SK-N-SH treated with all-trans-retinoic acid at 6 μM for 48 hours (cell line): ENCODE results near the gene CCDC172.
A peak's percentile ranks its signal among the peaks of the same experiment; 100 is the strongest.

Experiments used
- ATAC-seq: fragments of 200-7000 bp; cut with Tn5 transposase; 3 replicates; pipeline ENCODE4 v1.9.1; 2020; ENCODE audit warnings: mild to moderate bottlenecking, moderate library complexity
- ARNTL ChIP-seq: fragments of 450-650 bp; formaldehyde crosslinking; IDR thresholded peaks from 2 replicates; pipeline ENCODE4 v1.5.0; 2020; ENCODE audit warnings: low read depth, mild to moderate bottlenecking, moderate library complexity, borderline replicate concordance
- CSDC2 ChIP-seq: fragments of 250-450 bp; sonication (Bioruptor Pico); IDR thresholded peaks from 2 replicates; pipeline ENCODE4 v1.5.0; 2020; ENCODE audit warnings: mild to moderate bottlenecking, moderate library complexity
- ESRRG ChIP-seq: fragments of 250-450 bp; sonication (Bioruptor Pico); IDR thresholded peaks from 2 replicates; pipeline ENCODE4 v1.6.1; 2021; ENCODE audit warnings: mild to moderate bottlenecking
- GLIS3 ChIP-seq: fragments of 250-450 bp; sonication (Bioruptor Pico); IDR thresholded peaks from 2 replicates; pipeline ENCODE4 v1.5.0; 2020; ENCODE audit warnings: mild to moderate bottlenecking, moderate library complexity
- ISL1 ChIP-seq: fragments of 250-450 bp; sonication (Bioruptor Pico); IDR thresholded peaks from 2 replicates; pipeline ENCODE4 v2.1.2; 2022; ENCODE audit warnings: mild to moderate bottlenecking, moderate library complexity
- OSR1 ChIP-seq: fragments of 250-450 bp; sonication (Bioruptor Pico); IDR thresholded peaks from 2 replicates; pipeline ENCODE4 v1.8.0; 2022; ENCODE audit warnings: moderate library complexity, mild to moderate bottlenecking, inconsistent platforms
- PPARA ChIP-seq: fragments of 250-450 bp; sonication (Bioruptor Pico); IDR thresholded peaks from 2 replicates; pipeline ENCODE4 v1.5.0; 2020; ENCODE audit warnings: mild to moderate bottlenecking, borderline replicate concordance
- RARB ChIP-seq: fragments of 250-450 bp; sonication (Bioruptor Pico); IDR thresholded peaks from 2 replicates; pipeline ENCODE4 v1.8.0; 2021; ENCODE audit warnings: mild to moderate bottlenecking, moderate library complexity
- TCF4 ChIP-seq: fragments of 250-450 bp; sonication (Bioruptor Pico); IDR thresholded peaks from 2 replicates; pipeline ENCODE4 v1.8.0; 2021; ENCODE audit warnings: mild to moderate bottlenecking, moderate library complexity, borderline replicate concordance
- TOX ChIP-seq: fragments of 250-450 bp; sonication (Bioruptor Pico); IDR thresholded peaks from 2 replicates; pipeline ENCODE4 v1.8.0; 2021; ENCODE audit warnings: mild to moderate bottlenecking, moderate library complexity, borderline replicate concordance
- ZNF565 ChIP-seq: fragments of 450-650 bp; formaldehyde crosslinking; conservative IDR thresholded peaks from 2 replicates; pipeline ENCODE4 v1.5.0; 2020; ENCODE audit warnings: low read depth, mild to moderate bottlenecking, moderate library complexity
- ZNF70 ChIP-seq: fragments of 450-650 bp; formaldehyde crosslinking; IDR thresholded peaks from 2 replicates; pipeline ENCODE4 v1.5.0; 2020; ENCODE audit warnings: mild to moderate bottlenecking, moderate library complexity
- ZNF8 ChIP-seq: fragments of 450-650 bp; formaldehyde crosslinking; IDR thresholded peaks from 2 replicates; pipeline ENCODE4 v1.5.0; 2020; ENCODE audit warnings: mild to moderate bottlenecking, moderate library complexity
- TF ChIP-seq, protein P1 (sequence below): fragments of 250-450 bp; sonication (Bioruptor Pico); IDR thresholded peaks from 2 replicates; pipeline ENCODE4 v1.5.0; 2020; ENCODE audit warnings: mild to moderate bottlenecking, moderate library complexity
- TF ChIP-seq, protein P2 (sequence below): fragments of 250-450 bp; sonication (Bioruptor Pico); IDR thresholded peaks from 2 replicates; pipeline ENCODE4 v1.8.0; 2021; ENCODE audit warnings: low read depth, mild to moderate bottlenecking, moderate library complexity, borderline replicate concordance
- TF ChIP-seq, protein P3 (sequence below): fragments of 250-450 bp; sonication (Bioruptor Pico); IDR thresholded peaks from 2 replicates; pipeline ENCODE4 v1.5.1; 2021; ENCODE audit warnings: mild to moderate bottlenecking, moderate library complexity
- TF ChIP-seq, protein P4 (sequence below): fragments of 250-450 bp; sonication (Bioruptor Pico); IDR thresholded peaks from 2 replicates; pipeline ENCODE4 v1.5.1; 2020; ENCODE audit warnings: low read depth, mild to moderate bottlenecking, moderate library complexity

The CCDC172 gene, protein sequence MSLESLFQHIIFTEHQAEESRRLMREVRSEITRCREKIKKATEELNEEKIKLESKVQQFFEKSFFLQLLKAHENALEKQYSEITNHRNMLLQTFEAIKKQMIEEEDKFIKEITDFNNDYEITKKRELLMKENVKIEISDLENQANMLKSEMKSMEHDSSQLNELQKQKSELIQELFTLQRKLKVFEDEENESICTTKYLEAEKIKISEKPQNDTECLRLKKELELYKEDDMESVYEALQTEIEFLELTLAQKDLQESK

DNA sequence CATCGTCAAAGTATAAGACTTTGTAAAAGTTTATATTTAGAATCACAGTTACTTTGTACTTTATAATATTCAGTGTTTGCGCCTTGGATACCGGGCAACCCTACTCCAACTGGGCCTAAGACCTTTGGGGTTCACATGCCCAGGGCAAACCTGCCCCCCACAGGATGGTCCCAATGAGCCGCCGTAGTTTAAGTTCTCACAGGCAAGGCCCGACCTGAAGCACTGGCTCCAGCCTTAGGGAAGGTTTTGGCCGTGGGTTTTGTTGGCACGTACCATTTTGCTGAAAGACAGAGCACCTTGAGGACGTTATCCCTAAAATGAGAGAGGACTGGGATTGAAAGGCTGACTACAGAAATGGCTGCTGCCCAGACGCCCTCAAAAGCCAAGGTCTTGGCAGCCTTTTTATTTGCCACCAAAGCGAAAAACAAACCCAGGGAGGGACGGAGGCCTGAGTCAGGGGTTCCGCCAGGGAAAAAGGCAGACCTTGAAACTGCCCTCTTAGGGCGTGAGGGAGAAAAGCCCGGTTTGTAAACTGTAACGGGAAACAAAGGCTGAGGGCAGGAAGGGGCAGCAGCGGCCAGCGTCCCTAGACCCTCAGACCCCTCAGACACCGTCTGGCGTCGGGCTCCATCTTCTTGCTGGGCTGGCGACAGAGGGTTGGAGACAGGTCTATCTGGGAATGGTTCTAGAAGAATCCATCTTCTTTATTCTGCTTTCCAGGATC, at the start of gene CCDC172:
CCDC172 (plus strand) TSS at position 222 of the 724 bp plus-strand sequence. CDS start 564 bp downstream, outside the sequence.
- ATAC-seq, result no peak
- TF ChIP-seq CSDC2, result no peak
- no peak for TF ChIP-seq TOX (CRISPR knock-in tag)
- TF ChIP-seq, protein P1, sequence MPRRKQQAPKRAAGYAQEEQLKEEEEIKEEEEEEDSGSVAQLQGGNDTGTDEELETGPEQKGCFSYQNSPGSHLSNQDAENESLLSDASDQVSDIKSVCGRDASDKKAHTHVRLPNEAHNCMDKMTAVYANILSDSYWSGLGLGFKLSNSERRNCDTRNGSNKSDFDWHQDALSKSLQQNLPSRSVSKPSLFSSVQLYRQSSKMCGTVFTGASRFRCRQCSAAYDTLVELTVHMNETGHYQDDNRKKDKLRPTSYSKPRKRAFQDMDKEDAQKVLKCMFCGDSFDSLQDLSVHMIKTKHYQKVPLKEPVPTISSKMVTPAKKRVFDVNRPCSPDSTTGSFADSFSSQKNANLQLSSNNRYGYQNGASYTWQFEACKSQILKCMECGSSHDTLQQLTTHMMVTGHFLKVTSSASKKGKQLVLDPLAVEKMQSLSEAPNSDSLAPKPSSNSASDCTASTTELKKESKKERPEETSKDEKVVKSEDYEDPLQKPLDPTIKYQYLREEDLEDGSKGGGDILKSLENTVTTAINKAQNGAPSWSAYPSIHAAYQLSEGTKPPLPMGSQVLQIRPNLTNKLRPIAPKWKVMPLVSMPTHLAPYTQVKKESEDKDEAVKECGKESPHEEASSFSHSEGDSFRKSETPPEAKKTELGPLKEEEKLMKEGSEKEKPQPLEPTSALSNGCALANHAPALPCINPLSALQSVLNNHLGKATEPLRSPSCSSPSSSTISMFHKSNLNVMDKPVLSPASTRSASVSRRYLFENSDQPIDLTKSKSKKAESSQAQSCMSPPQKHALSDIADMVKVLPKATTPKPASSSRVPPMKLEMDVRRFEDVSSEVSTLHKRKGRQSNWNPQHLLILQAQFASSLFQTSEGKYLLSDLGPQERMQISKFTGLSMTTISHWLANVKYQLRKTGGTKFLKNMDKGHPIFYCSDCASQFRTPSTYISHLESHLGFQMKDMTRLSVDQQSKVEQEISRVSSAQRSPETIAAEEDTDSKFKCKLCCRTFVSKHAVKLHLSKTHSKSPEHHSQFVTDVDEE, result no peak
- TF ChIP-seq TCF4 (CRISPR knock-in tag), result no peak
- TF ChIP-seq GLIS3, result no peak
- TF ChIP-seq, protein P2, sequence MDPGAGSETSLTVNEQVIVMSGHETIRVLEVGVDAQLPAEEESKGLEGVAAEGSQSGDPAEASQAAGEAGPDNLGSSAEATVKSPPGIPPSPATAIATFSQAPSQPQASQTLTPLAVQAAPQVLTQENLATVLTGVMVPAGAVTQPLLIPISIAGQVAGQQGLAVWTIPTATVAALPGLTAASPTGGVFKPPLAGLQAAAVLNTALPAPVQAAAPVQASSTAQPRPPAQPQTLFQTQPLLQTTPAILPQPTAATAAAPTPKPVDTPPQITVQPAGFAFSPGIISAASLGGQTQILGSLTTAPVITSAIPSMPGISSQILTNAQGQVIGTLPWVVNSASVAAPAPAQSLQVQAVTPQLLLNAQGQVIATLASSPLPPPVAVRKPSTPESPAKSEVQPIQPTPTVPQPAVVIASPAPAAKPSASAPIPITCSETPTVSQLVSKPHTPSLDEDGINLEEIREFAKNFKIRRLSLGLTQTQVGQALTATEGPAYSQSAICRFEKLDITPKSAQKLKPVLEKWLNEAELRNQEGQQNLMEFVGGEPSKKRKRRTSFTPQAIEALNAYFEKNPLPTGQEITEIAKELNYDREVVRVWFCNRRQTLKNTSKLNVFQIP, result no peak
- TF ChIP-seq ISL1 (CRISPR knock-in tag), result no peak
- no peak for TF ChIP-seq RARB (CRISPR knock-in tag)
- no peak for TF ChIP-seq ZNF8 (CRISPR knock-in tag)

DNA sequence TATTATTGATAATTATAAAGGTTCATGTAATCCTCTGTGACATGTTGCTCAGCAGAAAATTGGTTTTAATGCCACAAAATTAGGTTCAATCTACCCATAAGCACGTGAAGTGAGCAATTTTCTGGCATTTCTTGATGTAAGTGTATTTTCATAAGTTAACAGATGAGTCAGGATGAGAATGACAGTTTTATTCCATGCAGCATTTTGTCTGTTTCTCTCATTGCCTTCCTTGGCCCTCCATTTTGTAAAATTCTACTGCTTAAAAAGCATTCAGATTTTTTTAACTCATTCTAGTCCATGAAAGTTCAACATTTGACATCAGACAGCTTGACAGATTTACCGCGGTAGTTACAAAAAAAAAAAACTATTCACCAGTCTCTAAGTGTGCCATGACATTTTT, 47.3 kb upstream of the CCDC172 start:
- TF ChIP-seq ESRRG (CRISPR knock-in tag) (no peak), ARNTL (CRISPR knock-in tag) (no peak), ZNF8 (CRISPR knock-in tag) (no peak), ZNF565 (CRISPR knock-in tag) (no peak), GLIS3 (no peak)
- TF ChIP-seq, protein P3, sequence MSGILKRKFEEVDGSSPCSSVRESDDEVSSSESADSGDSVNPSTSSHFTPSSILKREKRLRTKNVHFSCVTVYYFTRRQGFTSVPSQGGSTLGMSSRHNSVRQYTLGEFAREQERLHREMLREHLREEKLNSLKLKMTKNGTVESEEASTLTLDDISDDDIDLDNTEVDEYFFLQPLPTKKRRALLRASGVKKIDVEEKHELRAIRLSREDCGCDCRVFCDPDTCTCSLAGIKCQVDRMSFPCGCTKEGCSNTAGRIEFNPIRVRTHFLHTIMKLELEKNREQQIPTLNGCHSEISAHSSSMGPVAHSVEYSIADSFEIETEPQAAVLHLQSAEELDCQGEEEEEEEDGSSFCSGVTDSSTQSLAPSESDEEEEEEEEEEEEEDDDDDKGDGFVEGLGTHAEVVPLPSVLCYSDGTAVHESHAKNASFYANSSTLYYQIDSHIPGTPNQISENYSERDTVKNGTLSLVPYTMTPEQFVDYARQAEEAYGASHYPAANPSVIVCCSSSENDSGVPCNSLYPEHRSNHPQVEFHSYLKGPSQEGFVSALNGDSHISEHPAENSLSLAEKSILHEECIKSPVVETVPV (CRISPR knock-in tag), result no peak
- TF ChIP-seq, protein P4, sequence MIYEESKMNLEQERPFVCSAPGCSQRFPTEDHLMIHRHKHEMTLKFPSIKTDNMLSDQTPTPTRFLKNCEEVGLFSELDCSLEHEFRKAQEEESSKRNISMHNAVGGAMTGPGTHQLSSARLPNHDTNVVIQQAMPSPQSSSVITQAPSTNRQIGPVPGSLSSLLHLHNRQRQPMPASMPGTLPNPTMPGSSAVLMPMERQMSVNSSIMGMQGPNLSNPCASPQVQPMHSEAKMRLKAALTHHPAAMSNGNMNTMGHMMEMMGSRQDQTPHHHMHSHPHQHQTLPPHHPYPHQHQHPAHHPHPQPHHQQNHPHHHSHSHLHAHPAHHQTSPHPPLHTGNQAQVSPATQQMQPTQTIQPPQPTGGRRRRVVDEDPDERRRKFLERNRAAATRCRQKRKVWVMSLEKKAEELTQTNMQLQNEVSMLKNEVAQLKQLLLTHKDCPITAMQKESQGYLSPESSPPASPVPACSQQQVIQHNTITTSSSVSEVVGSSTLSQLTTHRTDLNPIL (CRISPR knock-in tag), result no peak
- ATAC-seq, result no peak

DNA sequence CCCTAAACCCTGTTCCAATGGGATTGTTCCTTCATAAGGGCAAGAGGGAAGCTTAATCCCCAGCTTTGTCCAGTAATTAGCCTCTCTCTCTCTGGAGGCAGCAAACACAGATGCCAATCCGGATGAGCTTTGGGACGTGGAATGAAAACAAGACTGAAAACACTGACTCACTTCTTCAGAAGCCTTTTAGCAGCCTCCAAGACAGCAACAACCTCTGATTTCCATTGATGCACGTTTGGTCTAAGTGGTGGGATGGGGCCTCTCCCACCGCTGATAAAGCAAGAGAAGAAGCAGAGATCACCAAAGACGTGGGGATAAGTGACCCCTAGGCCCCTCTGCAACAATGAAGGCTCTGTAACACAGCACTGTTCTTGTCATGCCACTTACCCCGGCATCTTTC, 45.4 kb upstream of the CCDC172 start:
- TF ChIP-seq PPARA (CRISPR knock-in tag) (no peak), CSDC2 (no peak), TOX (CRISPR knock-in tag) (no peak), ZNF70 (CRISPR knock-in tag) (no peak)
- TF ChIP-seq, protein P3 (CRISPR knock-in tag), result no peak
- no peak for ATAC-seq

DNA sequence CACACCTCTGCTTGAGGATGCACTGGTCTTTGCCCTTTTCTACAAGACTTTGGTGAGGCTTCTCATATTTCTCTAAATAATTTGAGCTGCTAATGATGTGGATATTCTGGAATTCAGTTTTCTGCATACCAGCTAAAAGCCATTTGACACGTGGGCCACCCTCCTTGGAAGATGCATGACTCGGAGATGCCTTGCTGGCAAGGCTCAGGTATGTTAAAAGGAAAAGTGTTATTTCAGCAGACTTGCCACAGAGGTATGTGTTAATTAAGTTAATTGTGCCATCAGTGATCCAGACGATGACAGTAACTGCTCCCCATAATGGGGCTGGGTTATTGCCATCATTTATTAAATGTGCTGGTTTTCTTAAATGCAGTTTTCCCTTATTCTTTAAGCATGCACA, 42.5 kb upstream of the CCDC172 start:
- ATAC-seq, result no peak
- TF ChIP-seq, protein P3 (CRISPR knock-in tag), result no peak
- TF ChIP-seq CSDC2, result no peak
- no peak for TF ChIP-seq OSR1 (CRISPR knock-in tag)
- TF ChIP-seq ISL1 (CRISPR knock-in tag), result peak; percentile 39; the same call in 1 of the 2 replicates
